Mucosa of stomach (tissue), 1 donor: ENCODE measurements around the gene NPBWR2.

Experiments used
- H3K27me3 ChIP-seq: one replicate; pipeline ENCODE4 v1.7.0; 2013; ENCODE audit warnings: mild to moderate bottlenecking, low read length; ENCODE audit not compliant: control insufficient read depth, insufficient read depth
- H3K36me3 ChIP-seq: one replicate; pipeline ENCODE4 v1.7.0; 2013; ENCODE audit warnings: low read length; ENCODE audit not compliant: control insufficient read depth, insufficient read depth
- H3K4me1 ChIP-seq: one replicate; pipeline ENCODE4 v1.7.0; 2013; ENCODE audit warnings: mild to moderate bottlenecking, low read length; ENCODE audit not compliant: control insufficient read depth, insufficient read depth
- H3K4me3 ChIP-seq: one replicate; pipeline ENCODE4 v1.7.0; 2013; ENCODE audit warnings: low read length
- H3K9ac ChIP-seq: one replicate; pipeline ENCODE4 v1.7.0; 2013; ENCODE audit warnings: mild to moderate bottlenecking, low read length, moderate library complexity
- H3K9me3 ChIP-seq: one replicate; pipeline ENCODE4 v1.7.0; 2013; ENCODE audit warnings: mild to moderate bottlenecking, low read length, moderate library complexity; ENCODE audit not compliant: control insufficient read depth
- donor health status: Pancreatic carcinoma.

The NPBWR2 gene

GRCh38 chr20:64149809-64150560 is 42.6 kb upstream of the NPBWR2 start:
- Histone ChIP-seq H3K9ac (no peak overlapping the region), H3K36me3 (no peaks in the 10 kb centered on the region), H3K4me1 (no peaks in the 10 kb centered on the region), H3K4me3 (no peak overlapping the region), H3K9me3 (no peaks in the 10 kb centered on the region), H3K27me3 (peaks cover 6% of the 10 kb centered on the region)

GRCh38 chr20:64149141-64149540 is 41.8 kb upstream of the NPBWR2 start:
- no peak overlapping the region for H3K4me3 ChIP-seq
- no peaks in the 10 kb centered on the region for H3K36me3 ChIP-seq
- H3K9me3 ChIP-seq: no peaks in the 10 kb centered on the region
- H3K9ac ChIP-seq: no peak overlapping the region
- no peaks in the 10 kb centered on the region for H3K4me1 ChIP-seq
- peaks cover 2% of the 10 kb centered on the region for H3K27me3 ChIP-seq

GRCh38 chr20:64148581-64148980 is 41.2 kb upstream of the NPBWR2 start:
- no peak overlapping the region for H3K9ac ChIP-seq
- H3K4me3 ChIP-seq: no peak overlapping the region
- no peaks in the 10 kb centered on the region for H3K4me1 ChIP-seq
- no peaks in the 10 kb centered on the region for H3K27me3 ChIP-seq
- no peaks in the 10 kb centered on the region for H3K36me3 ChIP-seq
- no peaks in the 10 kb centered on the region for H3K9me3 ChIP-seq

- Histone ChIP-seq H3K36me3 (no peaks in the 10 kb centered on the region), H3K27me3 (no peaks in the 10 kb centered on the region), H3K4me3 (no peak overlapping the region), H3K9me3 (no peaks in the 10 kb centered on the region), H3K4me1 (no peaks in the 10 kb centered on the region), H3K9ac (no peak overlapping the region)
Measured at GRCh38 chr20:64146936-64147477, 39.6 kb upstream of the NPBWR2 start.

GRCh38 chr20:64146301-64146935 is 39.1 kb upstream of the NPBWR2 start:
- H3K4me1 ChIP-seq: no peaks in the 10 kb centered on the region

GRCh38 chr20:64145458-64146300 is 38.3 kb upstream of the NPBWR2 start:
- no peak overlapping the region for H3K9ac ChIP-seq
- no peak overlapping the region for H3K4me3 ChIP-seq
- no peaks in the 10 kb centered on the region for H3K27me3 ChIP-seq
- H3K9me3 ChIP-seq: no peaks in the 10 kb centered on the region
- no peaks in the 10 kb centered on the region for H3K36me3 ChIP-seq
- no peaks in the 10 kb centered on the region for H3K4me1 ChIP-seq

More at GRCh38 chr20:64146301-64146935, 39.1 kb upstream of the NPBWR2 start:
- H3K4me3 ChIP-seq: no peak overlapping the region
- no peak overlapping the region for H3K9ac ChIP-seq
- no peaks in the 10 kb centered on the region for H3K36me3 ChIP-seq
- H3K27me3 ChIP-seq: no peaks in the 10 kb centered on the region
- no peaks in the 10 kb centered on the region for H3K9me3 ChIP-seq

GRCh38 chr20:64144144-64144912 is 37.0 kb upstream of the NPBWR2 start:
- Histone ChIP-seq H3K4me1 (no peaks in the 10 kb centered on the region), H3K36me3 (no peaks in the 10 kb centered on the region), H3K9me3 (no peaks in the 10 kb centered on the region), H3K9ac (no peak overlapping the region), H3K27me3 (no peaks in the 10 kb centered on the region), H3K4me3 (no peak overlapping the region)

GRCh38 chr20:64143018-64143801 is 35.8 kb upstream of the NPBWR2 start:
- H3K36me3 ChIP-seq: no peaks in the 10 kb centered on the region
- no peaks in the 10 kb centered on the region for H3K27me3 ChIP-seq
- H3K4me3 ChIP-seq: no peak overlapping the region
- no peaks in the 10 kb centered on the region for H3K9me3 ChIP-seq
- no peak overlapping the region for H3K9ac ChIP-seq
- no peaks in the 10 kb centered on the region for H3K4me1 ChIP-seq

- Histone ChIP-seq H3K9me3 (no peaks in the 10 kb centered on the region), H3K9ac (no peak overlapping the region), H3K36me3 (no peaks in the 10 kb centered on the region), H3K4me1 (no peaks in the 10 kb centered on the region), H3K27me3 (no peaks in the 10 kb centered on the region), H3K4me3 (no peak overlapping the region)
Measured at GRCh38 chr20:64142590-64142989, 35.2 kb upstream of the NPBWR2 start.

GRCh38 chr20:64140956-64141355 is 33.6 kb upstream of the NPBWR2 start:
- Histone ChIP-seq H3K4me1 (no peaks in the 10 kb centered on the region), H3K9me3 (no peaks in the 10 kb centered on the region), H3K36me3 (no peaks in the 10 kb centered on the region), H3K9ac (no peak overlapping the region), H3K27me3 (no peaks in the 10 kb centered on the region), H3K4me3 (no peak overlapping the region)
